HG03469 (cell line): ENCODE results near the gene CRYBA2.
A peak's percentile ranks its signal among the peaks of the same experiment; 100 is the strongest.

Source experiments
- ATAC-seq: cut with Tn5 transposase; IDR thresholded peaks from one replicate; pipeline ENCODE4 v1.9.1; 2021; ENCODE audit warnings: mild to moderate bottlenecking, moderate library complexity, moderate number of reproducible peaks; ENCODE audit not compliant: unreplicated experiment

The CRYBA2 gene

DNA sequence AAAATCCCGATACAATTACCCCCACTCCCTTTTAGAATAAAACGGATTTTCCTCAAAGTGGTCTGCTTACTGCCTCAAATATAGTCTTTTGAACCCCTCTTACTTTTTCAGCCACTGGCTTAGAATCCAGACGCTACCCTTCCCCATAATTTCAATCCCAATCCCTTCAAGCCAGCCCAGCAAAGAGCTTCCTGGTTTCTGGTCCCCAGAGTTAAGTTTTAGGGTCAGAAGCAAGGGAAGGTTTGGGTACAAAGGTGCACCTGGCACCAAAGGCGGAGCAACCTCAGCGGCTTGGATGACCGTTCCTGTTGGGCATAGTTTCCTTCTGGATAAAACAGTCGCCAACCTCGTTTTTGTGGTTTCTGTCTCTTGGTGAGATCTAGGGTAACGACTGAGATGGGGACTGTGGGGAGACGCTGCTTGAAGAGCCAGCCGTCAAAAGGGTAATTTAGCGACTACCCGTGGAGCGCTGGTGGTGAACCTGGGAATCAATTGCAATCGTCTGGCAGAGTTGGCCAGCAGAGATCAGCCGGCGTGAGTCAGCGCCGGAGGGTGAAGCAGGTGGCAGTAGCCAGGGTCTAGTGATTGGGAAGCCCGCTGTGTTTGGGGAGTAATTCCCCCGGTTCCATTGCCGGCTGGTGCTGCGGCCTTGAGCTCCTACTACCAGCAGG lies 9.8 kb downstream of the CRYBA2 start:
- no peak for ATAC-seq

DNA sequence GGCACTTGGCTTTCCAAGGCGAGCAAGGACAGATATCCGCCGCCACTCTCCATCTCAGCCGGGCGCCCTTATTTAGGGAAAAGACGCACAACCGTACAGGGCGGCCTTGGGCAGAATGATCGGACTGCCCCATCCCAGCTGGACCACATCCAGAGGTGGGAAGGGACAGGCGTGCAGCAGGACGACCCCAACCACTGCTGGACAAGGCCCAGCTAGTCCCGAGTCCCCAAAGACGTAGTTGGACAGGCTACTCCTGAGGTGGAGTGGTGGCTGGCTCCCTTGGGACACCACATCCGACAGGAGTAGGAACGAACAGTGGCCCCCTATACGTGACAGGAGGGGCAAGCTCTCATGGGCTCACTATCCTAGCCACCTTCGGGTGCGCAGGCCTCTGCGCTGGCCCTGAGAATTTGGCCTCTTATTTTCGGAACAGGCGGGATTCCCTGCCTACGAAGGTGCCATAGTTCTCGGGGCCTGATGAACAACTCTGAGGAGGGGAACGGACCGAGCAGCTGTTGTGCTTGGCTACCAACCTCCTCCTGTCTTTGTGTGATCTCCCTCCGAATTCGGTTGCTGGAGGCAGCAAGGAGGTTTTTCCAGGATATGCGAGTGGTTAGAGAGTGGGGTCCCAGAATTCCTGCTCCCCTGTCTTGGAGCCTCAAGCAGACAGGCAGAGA lies 10.5 kb downstream of the CRYBA2 start:
- no peak for ATAC-seq

- no peak for ATAC-seq
These were observed 11.2 kb downstream of the CRYBA2 start for GRCh38 chr2:218981881-218982585.

DNA sequence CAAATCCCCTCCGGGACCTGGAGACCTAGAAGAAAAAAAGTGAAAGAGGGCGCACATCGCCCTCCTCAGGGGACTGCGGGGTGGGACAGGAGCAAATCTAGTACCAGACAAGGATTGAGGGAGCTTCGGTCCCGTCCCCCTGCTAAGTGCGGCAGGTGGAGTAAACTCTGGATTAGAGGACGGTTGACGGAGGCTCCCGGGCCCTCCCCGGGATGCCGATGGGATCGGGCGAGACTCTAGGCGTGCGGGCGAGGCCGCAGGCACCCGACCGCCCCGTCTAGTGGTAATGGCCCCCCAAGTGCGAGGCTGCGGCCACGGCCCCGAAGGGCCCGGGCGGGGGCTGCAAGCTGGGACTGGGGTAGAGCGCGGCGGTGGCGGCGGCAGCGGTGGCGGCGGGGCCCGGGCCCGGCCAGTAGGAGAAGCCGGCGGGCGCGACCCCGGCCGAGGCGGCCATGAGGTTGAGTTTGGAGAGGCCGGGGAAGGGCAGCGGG lies 11.8 kb downstream of the CRYBA2 start:
- no peak for ATAC-seq

DNA sequence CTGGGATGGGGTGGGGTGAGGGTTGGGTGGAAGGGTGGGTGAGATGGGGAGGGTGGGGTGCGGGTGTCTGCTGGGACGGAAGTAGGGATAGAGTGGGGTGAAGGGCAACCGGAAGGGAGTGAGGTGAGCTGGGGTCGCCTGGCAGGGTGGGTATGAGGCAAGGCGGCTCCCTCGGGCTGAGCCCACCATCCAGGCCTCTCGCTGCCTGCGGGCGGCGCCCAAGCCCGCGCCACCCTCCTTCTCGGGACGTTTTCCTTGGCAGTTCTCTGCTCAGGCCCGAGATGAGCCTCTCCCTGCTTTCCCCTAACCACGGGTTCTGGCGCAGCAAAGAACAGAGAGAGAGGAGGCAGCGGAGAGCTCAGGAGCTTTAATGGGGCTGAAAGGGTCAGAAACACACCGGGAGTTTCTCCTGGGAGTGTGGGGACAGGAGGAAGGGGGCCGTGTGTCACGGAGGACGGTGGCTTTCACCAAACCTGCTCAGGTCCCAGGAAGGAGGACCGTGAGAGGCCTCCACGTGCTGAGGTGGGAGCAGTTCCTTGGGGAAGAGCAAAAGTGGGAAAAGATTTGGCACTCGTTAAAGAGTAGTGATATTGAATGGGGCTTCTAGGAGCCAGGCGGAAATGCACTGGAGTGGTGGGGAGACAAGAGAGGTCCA lies 12.4 kb downstream of the CRYBA2 start:
- no peak for ATAC-seq

DNA sequence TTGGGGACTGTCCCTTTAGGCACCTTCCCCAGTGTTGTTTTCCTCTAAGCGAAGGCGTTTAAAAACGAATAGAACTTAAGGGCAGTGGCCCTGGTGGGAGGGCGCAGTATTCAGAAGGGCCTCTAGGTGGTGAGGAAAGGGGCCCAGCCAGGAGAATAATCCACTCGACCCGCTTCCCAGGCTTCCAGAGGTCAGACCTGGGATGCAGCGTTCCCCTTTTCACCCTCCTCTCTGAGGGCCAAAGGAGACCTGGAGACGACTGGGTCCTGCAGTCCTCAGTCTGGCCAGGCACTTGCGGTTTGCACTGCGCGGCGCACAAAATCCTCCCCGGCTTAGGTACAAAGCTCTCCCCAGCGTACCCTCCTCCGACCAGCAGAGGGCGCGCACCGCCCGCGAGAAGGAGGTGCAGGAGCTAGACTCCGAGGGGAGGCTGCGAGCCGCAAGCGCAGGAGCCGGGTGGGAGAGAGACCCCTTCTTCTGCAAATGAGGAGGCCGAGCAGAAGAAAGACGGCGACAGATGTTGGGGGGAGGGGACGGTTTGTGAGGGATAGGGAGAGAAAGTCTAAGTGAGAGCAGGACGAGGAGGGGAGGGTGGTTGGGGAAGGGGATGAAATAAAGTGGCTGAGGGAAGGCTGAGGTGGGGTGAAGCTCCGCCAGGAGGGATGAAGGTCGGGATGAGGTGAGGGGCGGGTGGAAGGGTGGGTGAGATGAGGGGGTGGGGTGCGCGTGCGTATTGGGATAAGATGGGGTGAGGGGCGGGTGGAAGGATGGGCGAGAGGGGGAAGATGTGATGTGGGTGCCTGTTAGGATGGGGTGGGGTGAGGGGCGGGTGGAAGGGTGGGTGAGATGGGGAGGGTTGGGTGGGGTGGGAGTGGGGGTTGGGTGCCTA lies 13.1 kb downstream of the CRYBA2 start:
- ATAC-seq = peak; percentile 85

- ATAC-seq = no peak
These were observed 18.0 kb downstream of the CRYBA2 start for GRCh38 chr2:218975060-218975777.

GRCh38 chr2:218970894-218971293 lies 22.3 kb downstream of the CRYBA2 start:
- no peak for ATAC-seq

- ATAC-seq = no peak
These were observed 29.0 kb downstream of the CRYBA2 start for GRCh38 chr2:218964041-218964771.

DNA sequence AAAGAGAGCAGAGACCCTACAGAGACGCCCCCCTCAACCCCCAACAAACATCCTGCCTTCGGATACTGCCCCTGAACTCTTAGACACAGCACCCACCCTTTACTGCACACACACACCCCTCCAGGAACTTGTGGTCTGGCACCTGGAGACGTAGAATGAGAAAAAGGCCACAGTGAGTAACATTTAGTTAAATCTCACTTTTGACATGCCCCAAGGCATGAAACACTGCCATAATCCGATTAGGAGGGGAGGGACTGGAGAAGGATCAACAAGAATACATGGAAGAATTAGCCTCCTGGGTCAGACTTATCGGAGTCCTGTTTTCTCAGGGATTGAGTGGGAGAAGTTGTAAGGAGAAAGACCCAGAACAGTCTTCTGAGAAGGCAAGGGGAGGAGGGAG lies 29.6 kb downstream of the CRYBA2 start:
- ATAC-seq = no peak

- no peak for ATAC-seq
These were observed 30.2 kb downstream of the CRYBA2 start for GRCh38 chr2:218962859-218963492.

- ATAC-seq = no peak
These were observed 31.3 kb downstream of the CRYBA2 start for GRCh38 chr2:218961651-218962570.

DNA sequence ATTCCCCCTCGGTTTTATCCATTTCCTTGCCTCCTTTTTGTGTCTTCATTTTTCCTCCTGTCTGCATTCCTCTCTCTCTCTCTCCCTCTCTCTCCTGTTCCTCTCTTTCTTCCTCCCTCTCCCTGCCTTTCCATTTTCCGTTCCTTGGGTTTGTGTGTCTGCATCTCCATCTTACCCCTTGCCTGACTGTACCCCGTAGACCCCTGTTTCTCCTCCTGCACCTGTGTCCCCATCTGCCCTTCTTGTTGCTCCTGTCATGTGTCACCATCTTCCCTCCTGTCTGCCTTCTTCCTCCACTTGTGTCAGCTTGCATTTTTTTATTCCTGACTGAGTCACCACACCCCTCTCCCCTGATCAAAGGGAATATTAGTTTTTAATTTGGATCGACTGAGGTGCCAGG lies 32.0 kb downstream of the CRYBA2 start:
- ATAC-seq = no peak

DNA sequence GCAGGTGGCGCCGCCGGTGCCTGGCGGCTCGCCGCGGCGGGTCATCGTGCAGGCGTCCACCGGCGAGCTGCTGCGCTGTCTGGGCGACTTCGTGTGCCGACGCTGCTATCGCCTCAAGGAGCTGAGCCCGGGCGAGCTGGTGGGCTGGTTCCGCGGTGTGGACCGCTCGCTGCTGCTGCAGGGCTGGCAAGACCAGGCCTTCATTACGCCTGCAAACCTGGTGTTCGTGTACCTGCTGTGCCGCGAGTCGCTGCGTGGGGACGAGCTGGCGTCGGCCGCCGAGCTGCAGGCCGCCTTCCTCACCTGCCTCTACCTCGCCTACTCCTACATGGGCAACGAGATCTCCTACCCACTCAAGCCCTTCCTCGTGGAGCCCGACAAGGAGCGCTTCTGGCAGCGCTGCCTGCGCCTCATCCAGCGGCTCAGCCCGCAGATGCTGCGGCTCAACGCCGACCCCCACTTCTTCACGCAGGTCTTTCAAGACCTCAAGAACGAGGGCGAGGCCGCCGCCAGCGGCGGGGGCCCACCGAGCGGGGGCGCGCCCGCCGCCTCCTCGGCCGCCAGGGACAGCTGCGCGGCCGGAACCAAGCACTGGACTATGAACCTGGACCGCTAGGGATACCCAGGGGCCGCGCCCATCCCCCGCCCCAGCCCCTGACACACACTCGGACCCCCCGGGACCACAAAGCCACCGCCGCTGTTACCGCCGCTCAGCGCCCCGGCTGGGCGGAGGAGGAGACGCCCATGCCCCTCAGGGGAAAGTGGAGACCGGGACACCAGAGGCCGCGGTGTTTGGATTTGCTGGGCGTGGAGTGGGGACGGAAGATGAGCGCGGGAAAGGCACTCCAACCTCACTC lies 32.7 kb downstream of the CRYBA2 start:
- ATAC-seq = no peak

GRCh38 chr2:218959761-218960308 lies 33.4 kb downstream of the CRYBA2 start:
- ATAC-seq = peak; percentile 8

- peak; percentile 92 for ATAC-seq
These were observed 34.0 kb downstream of the CRYBA2 start, which contains the start of gene CDK5R2 for GRCh38 chr2:218959141-218959731. CDK5R2 (plus strand) TSS chr2:218959666; CDS start chr2:218959821, 155 bp downstream.
